Immature natural killer cell (primary cell): ENCODE measurements around the gene ERVK3-1. TPM values are rescaled to one million over a fixed set of nuclear protein-coding genes. Genes with fewer than 3 reads are reported as not detected.

ENCODE experiments used
- polyA plus RNA-seq, 3 donors: library from polyadenylated mRNA; unstranded; fragments of 300-500 nt; fragmentation: Illumina TruSeq; gene quantifications; one replicate each; pipeline ENCODE4 v1.2.3, GENCODE V29; 2021

ERVK3-1 gene
- polyA plus RNA-seq, 3 donors from 2014 or later: 76.5 to 113 (median 91.6) TPM

Other genes with a start within 250 kb of the ERVK3-1 start
- gene ZNF135, start 246.1 kb upstream of the ERVK3-1 start, polyA plus RNA-seq: 1 to 10 TPM in 1 of 3 donors, under 1 TPM in 1, not detected in 1; 0.64 to 4.1 TPM
- 10 to 100 TPM in 2 of 3 donors, 1 to 10 TPM in 1; 2.9 to 23.5 (median 15.2) TPM for gene ZSCAN18, start 207.1 kb upstream of the ERVK3-1 start, polyA plus RNA-seq
- gene ZNF329, start 154.6 kb upstream of the ERVK3-1 start, polyA plus RNA-seq: 10 to 100 TPM in 1 of 3 donors, 1 to 10 TPM in 2; 4.0 to 11.5 (median 6.6) TPM
- gene ZNF274, start 122.3 kb upstream of the ERVK3-1 start, polyA plus RNA-seq: 10 to 100 TPM; 12.5 to 26.2 (median 20.2) TPM
- gene ZNF544, start 76.5 kb upstream of the ERVK3-1 start, polyA plus RNA-seq: 10 to 100 TPM; 24.1 to 31.4 (median 27.1) TPM
- 1 to 10 TPM in 1 of 3 donors, under 1 TPM in 1, not detected in 1; 0.29 to 1.0 TPM for gene ZNF8, start 26.4 kb upstream of the ERVK3-1 start, polyA plus RNA-seq
- gene ZSCAN22, start 21.6 kb downstream of the ERVK3-1 start, polyA plus RNA-seq: 1 to 10 TPM in 2 of 3 donors, under 1 TPM in 1; 0.90 to 3.0 (median 2.1) TPM
- 10 to 100 TPM; 14.4 to 33.4 (median 32.4) TPM for gene A1BG, start 48.1 kb downstream of the ERVK3-1 start, polyA plus RNA-seq
- under 1 TPM; 0.40 to 0.91 (median 0.62) TPM for gene ZNF497, start 57.4 kb downstream of the ERVK3-1 start, polyA plus RNA-seq
- gene ZNF837, start 75.7 kb downstream of the ERVK3-1 start, polyA plus RNA-seq: 1 to 10 TPM; 1.2 to 3.6 (median 1.4) TPM
- gene RPS5, start 81.9 kb downstream of the ERVK3-1 start, polyA plus RNA-seq: 1,000 to 10,000 TPM in 1 of 3 donors, 100 to 1,000 TPM in 2; 558 to 1,355 (median 731) TPM
- gene RNF225, start 90.3 kb downstream of the ERVK3-1 start, polyA plus RNA-seq: not detected
- 10 to 100 TPM in 1 of 3 donors, 1 to 10 TPM in 2; 3.4 to 12.2 (median 4.4) TPM for gene ZNF584, start 103.3 kb downstream of the ERVK3-1 start, polyA plus RNA-seq
- gene ZNF132, start 134.8 kb downstream of the ERVK3-1 start, polyA plus RNA-seq: 1 to 10 TPM in 1 of 3 donors, under 1 TPM in 1, not detected in 1; 0.60 to 1.2 TPM
- 1 to 10 TPM in 2 of 3 donors, not detected in 1; 1.1 to 2.0 TPM for gene ZNF324B, start 146.2 kb downstream of the ERVK3-1 start, polyA plus RNA-seq
- 10 to 100 TPM in 2 of 3 donors, 1 to 10 TPM in 1; 5.8 to 13.8 (median 11.4) TPM for gene ZNF324, start 161.7 kb downstream of the ERVK3-1 start, polyA plus RNA-seq
- 1 to 10 TPM; 2.3 to 3.6 (median 2.5) TPM for gene ZNF446, start 171.0 kb downstream of the ERVK3-1 start, polyA plus RNA-seq
- gene SLC27A5, start 206.6 kb downstream of the ERVK3-1 start, polyA plus RNA-seq: 10 to 100 TPM in 2 of 3 donors, 1 to 10 TPM in 1; 7.6 to 23.7 (median 14.8) TPM
- 1 to 10 TPM; 2.8 to 7.2 (median 3.4) TPM for gene ZBTB45, start 214.4 kb downstream of the ERVK3-1 start, polyA plus RNA-seq
- 10 to 100 TPM; 34.3 to 36.3 (median 35.7) TPM for gene TRIM28, start 238.7 kb downstream of the ERVK3-1 start, polyA plus RNA-seq
- 100 to 1,000 TPM; 210 to 265 (median 231) TPM for gene CHMP2A, start 249.7 kb downstream of the ERVK3-1 start, polyA plus RNA-seq